ENCODE measurements around the gene EFCAB14. TPM values are rescaled to one million over a fixed set of nuclear protein-coding genes. Genes with fewer than 3 reads are reported as not detected.

Gene EFCAB14
- total and polyA plus RNA-seq, 4 experiments from 2014 or later: 87.0 to 117 (median 97.6) TPM

DNA sequence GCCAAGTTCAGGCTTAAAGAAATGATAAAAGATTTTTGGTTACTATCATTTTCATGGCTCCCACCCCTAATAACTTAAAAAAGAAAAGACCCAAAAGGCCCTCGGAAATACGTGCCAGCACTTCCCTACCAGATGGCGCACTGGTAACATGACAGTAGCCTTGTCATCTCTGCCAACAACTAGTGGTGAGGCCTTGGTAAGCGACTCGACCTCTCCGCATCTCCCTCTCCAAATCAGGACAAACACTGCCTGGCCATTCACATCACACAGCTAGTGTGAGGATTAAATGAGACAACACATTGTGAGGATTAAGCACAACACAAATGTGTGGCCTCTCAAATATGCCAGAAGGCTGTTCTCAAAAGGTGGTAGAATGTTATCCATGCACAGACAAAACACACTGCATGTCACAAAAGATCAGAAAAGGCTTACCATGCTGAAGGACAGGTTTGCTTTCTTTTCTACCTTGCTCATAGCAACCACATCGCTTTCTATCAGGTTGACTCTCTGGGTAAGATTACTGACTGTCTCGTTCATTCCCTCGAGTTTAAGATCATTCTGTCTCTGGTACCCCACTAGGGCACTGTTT is 30.9 kb downstream of the EFCAB14 start:
- H3K9me3 ChIP-seq (ENCODE audit: control insufficient read depth in 1 of 2, low read length in 2 of 2): no peaks in the 10 kb centered on the region
- H3K27ac ChIP-seq (ENCODE audit: low read depth, low read length): no peak overlapping the region
- Mint-ChIP-seq H3K27ac (peak overlapping the region in 4 of 7 donors; percentile 13 to 74 (median 66)), H3K4me3 (no peak overlapping the region), H3K9me3 (no peaks in the 10 kb centered on the region), H3K36me3 (peaks cover 72 to 91% of the 10 kb centered on the region in 2 donors), H3K27me3 (no peaks in the 10 kb centered on the region), H3K4me1 (peaks cover 0 to 3% (median 0%) of the 10 kb centered on the region in 4 donors)
- H3K36me3 ChIP-seq (ENCODE audit: insufficient read depth, low read length): peaks cover 85% of the 10 kb centered on the region
- no peak overlapping the region for H3K4me3 ChIP-seq (ENCODE audit: low read length in 2 of 2)
- CTCF ChIA-PET (ENCODE audit: partially characterized antibody): interaction anchor here (1.1 kb wide), 1 partner anchor 17 kb away, joined by 3 read pairs; no protein-coding TSS in a partner anchor
- no peak for DNase-seq
- H3K4me1 ChIP-seq (ENCODE audit: insufficient read depth, low read length): no peaks in the 10 kb centered on the region
- POLR2A ChIA-PET (ENCODE audit: partially characterized antibody): no interaction called here
- H3K27me3 ChIP-seq (ENCODE audit: insufficient read depth, low read length): no peaks in the 10 kb centered on the region
- intact Hi-C loops (cut with micrococcal nuclease): no loop called here

- intact Hi-C loops (cut with micrococcal nuclease): no loop called here
These were observed 31.7 kb downstream of the EFCAB14 start for GRCh38 chr1:46687093-46687659.

GRCh38 chr1:46686255-46686654 is 32.7 kb downstream of the EFCAB14 start:
- Histone ChIP-seq H3K27me3 (ENCODE audit: insufficient read depth, low read length) (no peaks in the 10 kb centered on the region), H3K9me3 (ENCODE audit: control insufficient read depth in 1 of 2, low read length in 2 of 2) (no peaks in the 10 kb centered on the region), H3K27ac (ENCODE audit: low read depth, low read length) (no peak overlapping the region), H3K4me1 (ENCODE audit: insufficient read depth, low read length) (no peaks in the 10 kb centered on the region), H3K36me3 (ENCODE audit: insufficient read depth, low read length) (peaks cover 94% of the 10 kb centered on the region), H3K4me3 (ENCODE audit: low read length in 2 of 2) (no peak overlapping the region)
- Mint-ChIP-seq H3K4me3 (no peak overlapping the region), H3K27me3 (no peaks in the 10 kb centered on the region), H3K36me3 (peaks cover 76 to 89% of the 10 kb centered on the region in 2 donors), H3K9me3 (no peaks in the 10 kb centered on the region), H3K4me1 (peaks cover 0 to 2% (median 0%) of the 10 kb centered on the region in 4 donors), H3K27ac (peak overlapping the region in 3 of 7 donors; percentile 26 to 68 (median 43))
- POLR2A ChIA-PET (ENCODE audit: partially characterized antibody): no interaction called here
- intact Hi-C loops (cut with micrococcal nuclease): no loop called here
- CTCF ChIA-PET (ENCODE audit: partially characterized antibody): interaction anchor here (2.9 kb wide), 1 partner anchor 39 kb away, joined by 9 read pairs; no protein-coding TSS in a partner anchor
- DNase-seq: no peak

More at GRCh38 chr1:46687093-46687659, 31.7 kb downstream of the EFCAB14 start:
- Mint-ChIP-seq H3K9me3 (no peaks in the 10 kb centered on the region), H3K36me3 (peaks cover 74 to 90% of the 10 kb centered on the region in 2 donors), H3K27me3 (no peaks in the 10 kb centered on the region), H3K4me1 (peaks cover 0 to 2% (median 0%) of the 10 kb centered on the region in 4 donors), H3K27ac (peak overlapping the region in 3 of 7 donors; percentile 34 to 68 (median 39)), H3K4me3 (no peak overlapping the region)
- Histone ChIP-seq H3K36me3 (ENCODE audit: insufficient read depth, low read length) (peaks cover 93% of the 10 kb centered on the region), H3K9me3 (ENCODE audit: control insufficient read depth in 1 of 2, low read length in 2 of 2) (no peaks in the 10 kb centered on the region), H3K4me1 (ENCODE audit: insufficient read depth, low read length) (no peaks in the 10 kb centered on the region), H3K27me3 (ENCODE audit: insufficient read depth, low read length) (no peaks in the 10 kb centered on the region), H3K4me3 (ENCODE audit: low read length in 2 of 2) (no peak overlapping the region), H3K27ac (ENCODE audit: low read depth, low read length) (no peak overlapping the region)
- no peak for DNase-seq
- ChIA-PET POLR2A (ENCODE audit: partially characterized antibody) (no interaction called here), CTCF (ENCODE audit: partially characterized antibody) (interaction anchor here (1.0 to 1.1 kb wide), 2 partner anchors 18 kb away, joined by 3 read pairs; no protein-coding TSS in a partner anchor)

DNA sequence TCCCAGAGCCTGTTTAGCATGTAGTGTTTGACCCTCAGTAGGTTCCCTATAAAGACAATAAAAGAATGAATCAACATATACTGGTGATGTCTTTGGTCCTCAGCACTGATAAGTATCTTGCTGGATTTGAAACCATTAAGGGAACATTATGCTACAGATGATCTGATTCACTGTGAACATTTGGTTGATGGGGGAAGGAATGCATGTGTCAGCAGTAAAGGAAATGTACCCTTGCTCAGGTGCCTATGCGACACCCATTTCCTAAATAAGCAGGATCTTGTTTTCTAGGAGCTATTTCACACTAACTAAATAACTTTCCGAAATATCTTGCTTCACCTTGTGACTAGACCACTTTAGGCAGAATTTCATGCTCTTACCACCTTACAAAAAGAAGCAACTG is 34.2 kb downstream of the EFCAB14 start:
- peaks cover 83 to 91% of the 10 kb centered on the region in 2 donors for H3K36me3 Mint-ChIP-seq
- intact Hi-C loops (cut with micrococcal nuclease): no loop called here
- no peak for DNase-seq
- Histone ChIP-seq H3K4me3 (ENCODE audit: low read length in 2 of 2) (no peak overlapping the region), H3K27ac (ENCODE audit: low read depth, low read length) (no peak overlapping the region), H3K4me1 (ENCODE audit: insufficient read depth, low read length) (no peaks in the 10 kb centered on the region), H3K9me3 (ENCODE audit: control insufficient read depth in 1 of 2, low read length in 2 of 2) (no peaks in the 10 kb centered on the region), H3K27me3 (ENCODE audit: insufficient read depth, low read length) (no peaks in the 10 kb centered on the region), H3K36me3 (ENCODE audit: insufficient read depth, low read length) (peaks cover 93% of the 10 kb centered on the region)
- H3K4me3 Mint-ChIP-seq: no peak overlapping the region
- ChIA-PET POLR2A (ENCODE audit: partially characterized antibody) (interaction anchor here (1.5 to 1.7 kb wide), 2 partner anchors 8 to 79 kb away, joined by 4 read pairs; no protein-coding TSS in a partner anchor), CTCF (ENCODE audit: partially characterized antibody) (interaction anchor here (1.1 to 2.9 kb wide), 2 partner anchors 32 to 40 kb away, joined by 3 to 9 read pairs; no protein-coding TSS in a partner anchor)
- no peaks in the 10 kb centered on the region for H3K27me3 Mint-ChIP-seq
- H3K27ac Mint-ChIP-seq: no peak overlapping the region
- H3K4me1 Mint-ChIP-seq: peaks cover 0 to 5% (median 0%) of the 10 kb centered on the region in 4 donors
- peaks cover 0 to 2% (median 0%) of the 10 kb centered on the region in 8 donors for H3K9me3 Mint-ChIP-seq

- Mint-ChIP-seq H3K27me3 (no peaks in the 10 kb centered on the region), H3K36me3 (peaks cover 76 to 88% of the 10 kb centered on the region in 2 donors), H3K4me3 (no peak overlapping the region), H3K9me3 (peaks cover 0 to 2% (median 0%) of the 10 kb centered on the region in 8 donors), H3K4me1 (peaks cover 3 to 10% (median 6%) of the 10 kb centered on the region in 4 donors), H3K27ac (peak overlapping the region in 3 of 7 donors; percentile 37 to 95 (median 73))
- no peaks in the 10 kb centered on the region for H3K9me3 ChIP-seq (ENCODE audit: control insufficient read depth in 1 of 2, low read length in 2 of 2)
- H3K36me3 ChIP-seq (ENCODE audit: insufficient read depth, low read length): peaks cover 72% of the 10 kb centered on the region
- ChIA-PET POLR2A (ENCODE audit: partially characterized antibody) (interaction anchor here (1.2 to 1.4 kb wide), 2 partner anchors 14 to 66 kb away, joined by 3 to 5 read pairs; no protein-coding TSS in a partner anchor), CTCF (ENCODE audit: partially characterized antibody) (interaction anchor here (0.9 kb wide), 1 partner anchor 13 kb away, joined by 3 read pairs; no protein-coding TSS in a partner anchor)
- peaks cover 1% of the 10 kb centered on the region for H3K4me1 ChIP-seq (ENCODE audit: insufficient read depth, low read length)
- H3K27me3 ChIP-seq (ENCODE audit: insufficient read depth, low read length): no peaks in the 10 kb centered on the region
- no peak for DNase-seq
- H3K4me3 ChIP-seq (ENCODE audit: low read length in 2 of 2): no peak overlapping the region
- intact Hi-C loops (cut with micrococcal nuclease): no loop called here
- H3K27ac ChIP-seq (ENCODE audit: low read depth, low read length): no peak overlapping the region
These were observed 36.9 kb downstream of the EFCAB14 start for GRCh38 chr1:46682064-46682463.

DNA sequence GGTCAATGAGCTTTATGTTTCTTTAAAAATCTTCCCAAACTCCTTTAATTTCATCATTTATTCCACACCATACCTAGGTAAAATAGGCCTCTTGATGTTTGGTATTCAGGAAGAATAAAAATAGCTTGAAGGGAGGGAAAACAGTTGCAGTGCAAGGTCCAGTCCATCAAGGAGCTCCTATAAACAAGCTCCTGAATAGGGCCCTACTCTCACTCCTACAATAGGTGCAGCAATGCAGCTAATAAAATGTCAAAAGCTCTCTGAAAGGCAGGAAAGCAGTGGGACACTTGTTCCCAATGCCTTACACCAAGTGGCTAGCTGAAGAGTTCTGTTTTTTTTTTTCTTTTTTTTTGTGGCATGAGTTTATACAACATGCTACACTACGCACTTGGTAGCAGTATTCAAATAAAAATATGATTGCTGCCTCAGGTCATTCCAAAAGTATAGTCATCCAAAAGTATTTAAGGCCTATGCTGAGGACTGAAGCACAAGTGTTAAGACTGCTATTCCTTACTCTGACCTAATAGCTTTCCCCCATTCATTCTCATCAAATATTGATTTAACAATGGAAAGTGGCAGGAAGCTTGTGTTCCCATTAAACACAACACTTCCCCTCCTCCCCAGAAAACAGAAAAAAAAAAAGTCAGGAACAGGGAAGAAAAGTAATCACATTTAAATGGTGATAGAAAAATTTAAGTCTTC is 37.4 kb downstream of the EFCAB14 start:
- Mint-ChIP-seq H3K4me3 (no peak overlapping the region), H3K27me3 (no peaks in the 10 kb centered on the region), H3K27ac (peak overlapping the region in 5 of 7 donors; percentile 37 to 85 (median 55)), H3K4me1 (peaks cover 7 to 16% (median 10%) of the 10 kb centered on the region in 4 donors), H3K36me3 (peaks cover 70 to 85% of the 10 kb centered on the region in 2 donors), H3K9me3 (peaks cover 0 to 2% (median 0%) of the 10 kb centered on the region in 8 donors)
- peaks cover 66% of the 10 kb centered on the region for H3K36me3 ChIP-seq (ENCODE audit: insufficient read depth, low read length)
- H3K9me3 ChIP-seq (ENCODE audit: control insufficient read depth in 1 of 2, low read length in 2 of 2): no peaks in the 10 kb centered on the region
- peaks cover 7% of the 10 kb centered on the region for H3K4me1 ChIP-seq (ENCODE audit: insufficient read depth, low read length)
- ChIA-PET POLR2A (ENCODE audit: partially characterized antibody) (interaction anchor here (0.8 to 1.4 kb wide), 3 partner anchors 14 to 282 kb away, joined by 3 to 5 read pairs (median 3); no protein-coding TSS in a partner anchor), CTCF (ENCODE audit: partially characterized antibody) (interaction anchor here (0.9 kb wide), 1 partner anchor 12 kb away, joined by 3 read pairs; no protein-coding TSS in a partner anchor)
- H3K27me3 ChIP-seq (ENCODE audit: insufficient read depth, low read length): no peaks in the 10 kb centered on the region
- H3K4me3 ChIP-seq (ENCODE audit: low read length in 2 of 2): no peak overlapping the region
- no peak overlapping the region for H3K27ac ChIP-seq (ENCODE audit: low read depth, low read length)
- DNase-seq: no peak
- intact Hi-C loops (cut with micrococcal nuclease): no loop called here
